GM21367 (cell line): ENCODE data around the gene SPAG7.

ENCODE experiments used
- ATAC-seq: cut with Tn5 transposase; IDR thresholded peaks from one replicate; pipeline ENCODE4 v1.9.1; 2021; ENCODE audit not compliant: unreplicated experiment

Gene SPAG7

GRCh38 chr17:4950075-4950745 lies 17.4 kb downstream of the SPAG7 start:
- no peak for ATAC-seq

GRCh38 chr17:4949321-4950074 lies 18.1 kb downstream of the SPAG7 start:
- ATAC-seq = no peak

- ATAC-seq = no peak
Observed at GRCh38 chr17:4948931-4949320, 18.7 kb downstream of the SPAG7 start.

GRCh38 chr17:4948166-4948930 lies 19.3 kb downstream of the SPAG7 start, which contains the start of gene PFN1:
Gene PFN1, minus strand, starts transcription at chr17:4948530. Its CDS starts 136 bp downstream, at chr17:4948394.
- no peak for ATAC-seq

GRCh38 chr17:4947411-4948165 lies 20.0 kb downstream of the SPAG7 start:
- no peak for ATAC-seq

- ATAC-seq = no peak
Observed at GRCh38 chr17:4947010-4947410, 20.6 kb downstream of the SPAG7 start.

GRCh38 chr17:4946312-4946976 lies 21.2 kb downstream of the SPAG7 start:
- ATAC-seq = no peak

GRCh38 chr17:4945944-4946280 lies 21.7 kb downstream of the SPAG7 start:
- no peak for ATAC-seq

GRCh38 chr17:4945176-4945943 lies 22.3 kb downstream of the SPAG7 start:
- ATAC-seq = no peak

GRCh38 chr17:4944554-4945175 lies 23.0 kb downstream of the SPAG7 start:
- ATAC-seq = no peak

GRCh38 chr17:4944163-4944553 lies 23.5 kb downstream of the SPAG7 start:
- ATAC-seq = no peak

- ATAC-seq = no peak
Observed at GRCh38 chr17:4942760-4943508, 24.7 kb downstream of the SPAG7 start.

- ATAC-seq = no peak
Observed at GRCh38 chr17:4941319-4941610, 26.4 kb downstream of the SPAG7 start.

- ATAC-seq = no peak
Observed at GRCh38 chr17:4940555-4941318, 26.9 kb downstream of the SPAG7 start.

GRCh38 chr17:4939796-4940554 lies 27.6 kb downstream of the SPAG7 start, which contains the start of the genes RNF167 and SLC25A11:
Gene RNF167, plus strand, starts transcription at chr17:4940268. Its CDS starts 642 bp downstream, at chr17:4940910.
Gene SLC25A11, minus strand, starts transcription at chr17:4940046. Its CDS starts 136 bp downstream, at chr17:4939910.
- ATAC-seq = peak; percentile 55

GRCh38 chr17:4939546-4939795 lies 28.1 kb downstream of the SPAG7 start:
- no peak for ATAC-seq

- no peak for ATAC-seq
Observed at GRCh38 chr17:4938688-4939545, 28.7 kb downstream of the SPAG7 start.
